ENCODE results near the gene PDE4B.
"Not testable (repeated sequence)": the region's sequence is repeated elsewhere in the genome, so short reads cannot be mapped to it uniquely, and the experiment has no call there.

The PDE4B gene

DNA sequence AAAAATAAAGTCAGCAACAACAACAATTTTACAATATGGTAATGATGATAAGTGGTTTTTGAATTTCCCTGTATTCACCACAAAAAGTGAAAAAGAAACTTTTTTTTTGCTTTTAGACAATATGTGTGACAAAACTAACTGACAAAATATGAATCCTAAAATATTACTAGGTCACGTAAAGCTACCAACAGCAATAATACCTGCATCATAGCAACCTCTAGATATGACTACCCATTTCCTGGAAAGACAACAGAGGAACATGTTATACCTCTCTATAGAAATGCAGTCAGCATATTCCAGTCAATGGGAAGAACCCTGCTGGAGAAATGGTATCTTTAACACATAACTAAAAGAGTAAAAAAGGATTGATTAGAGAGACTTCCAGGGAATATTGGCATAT is 73.7 kb downstream of the PDE4B start:
- TF ChIP-seq, protein P1, sequence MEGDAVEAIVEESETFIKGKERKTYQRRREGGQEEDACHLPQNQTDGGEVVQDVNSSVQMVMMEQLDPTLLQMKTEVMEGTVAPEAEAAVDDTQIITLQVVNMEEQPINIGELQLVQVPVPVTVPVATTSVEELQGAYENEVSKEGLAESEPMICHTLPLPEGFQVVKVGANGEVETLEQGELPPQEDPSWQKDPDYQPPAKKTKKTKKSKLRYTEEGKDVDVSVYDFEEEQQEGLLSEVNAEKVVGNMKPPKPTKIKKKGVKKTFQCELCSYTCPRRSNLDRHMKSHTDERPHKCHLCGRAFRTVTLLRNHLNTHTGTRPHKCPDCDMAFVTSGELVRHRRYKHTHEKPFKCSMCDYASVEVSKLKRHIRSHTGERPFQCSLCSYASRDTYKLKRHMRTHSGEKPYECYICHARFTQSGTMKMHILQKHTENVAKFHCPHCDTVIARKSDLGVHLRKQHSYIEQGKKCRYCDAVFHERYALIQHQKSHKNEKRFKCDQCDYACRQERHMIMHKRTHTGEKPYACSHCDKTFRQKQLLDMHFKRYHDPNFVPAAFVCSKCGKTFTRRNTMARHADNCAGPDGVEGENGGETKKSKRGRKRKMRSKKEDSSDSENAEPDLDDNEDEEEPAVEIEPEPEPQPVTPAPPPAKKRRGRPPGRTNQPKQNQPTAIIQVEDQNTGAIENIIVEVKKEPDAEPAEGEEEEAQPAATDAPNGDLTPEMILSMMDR (IDR thresholded peaks at IDR 0.05; ENCODE audit: low read length, missing control alignments) = no peak
- H3K4me3 ChIP-seq (replicated peaks; ENCODE audit: low read depth, low read length) = no peak overlapping the region

GRCh38 chr1:65872301-65872700 is 79.6 kb downstream of the PDE4B start:
- no peak for DNase-seq (ENCODE audit: low read depth)
- TF ChIP-seq, protein P1 (IDR thresholded peaks at IDR 0.05; ENCODE audit: low read length, missing control alignments) = no peak
- H3K4me3 ChIP-seq (replicated peaks; ENCODE audit: low read depth, low read length) = no peak overlapping the region

More for the DNA sequence above, 73.7 kb downstream of the PDE4B start:
- DNase-seq (ENCODE audit: low read depth) = no peak

DNA sequence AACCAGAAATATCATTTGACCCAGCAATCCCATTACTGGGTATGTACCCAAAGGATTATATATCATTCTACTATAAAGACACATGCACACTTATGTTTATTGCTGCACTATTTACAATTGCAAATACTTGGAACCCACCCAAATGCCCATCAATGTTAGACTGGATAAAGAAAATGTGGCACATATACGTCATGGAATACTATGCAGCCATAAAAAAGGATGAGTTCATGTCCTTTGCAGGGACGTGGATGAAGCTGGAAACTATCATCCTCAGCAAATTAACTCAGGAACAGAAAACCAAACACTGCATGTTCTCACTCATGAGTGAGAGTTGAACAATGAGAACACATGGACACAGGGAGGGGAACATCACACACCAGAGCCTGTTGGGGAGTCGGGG is 85.6 kb downstream of the PDE4B start:
- DNase-seq (ENCODE audit: low read depth) = not testable (repeated sequence)

GRCh38 chr1:65880611-65881010 is 87.9 kb downstream of the PDE4B start:
- H3K4me3 ChIP-seq (replicated peaks; ENCODE audit: low read depth, low read length) = no peak overlapping the region
- DNase-seq (ENCODE audit: low read depth) = no peak
- TF ChIP-seq, protein P1 (IDR thresholded peaks at IDR 0.05; ENCODE audit: low read length, missing control alignments) = no peak

More for the DNA sequence above, 85.6 kb downstream of the PDE4B start:
- H3K4me3 ChIP-seq (replicated peaks; ENCODE audit: low read depth, low read length) = not testable (repeated sequence)

DNA sequence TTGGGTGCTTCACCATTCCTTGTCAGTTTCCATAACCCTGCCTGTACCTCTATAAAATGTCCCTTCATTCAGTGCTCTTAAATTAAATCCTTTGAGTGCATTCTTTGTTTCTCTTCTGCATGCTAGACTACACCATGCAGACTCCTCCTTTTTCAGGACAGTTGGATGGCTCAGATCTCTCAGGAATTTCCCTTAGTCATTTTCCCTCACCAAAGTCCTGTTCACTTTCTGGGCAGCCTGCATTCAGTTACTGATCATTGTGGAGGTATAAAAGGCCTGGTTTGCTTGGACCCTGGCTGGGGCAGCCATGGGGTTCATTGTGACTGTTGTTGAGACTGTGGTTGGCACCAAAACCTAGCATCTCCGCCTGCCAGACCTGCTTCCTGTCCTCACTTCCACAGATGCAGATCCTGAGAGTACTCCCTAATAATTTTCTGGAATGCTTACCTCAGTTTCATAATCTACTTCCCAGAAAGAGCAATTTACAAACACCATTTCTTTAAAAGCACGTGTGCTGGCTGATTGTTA is 88.4 kb downstream of the PDE4B start:
- peak; percentile 1 for DNase-seq (ENCODE audit: low read depth)
- TF ChIP-seq, protein P1 (IDR thresholded peaks at IDR 0.05; ENCODE audit: low read length, missing control alignments) = no peak
- H3K4me3 ChIP-seq (replicated peaks; ENCODE audit: low read depth, low read length) = no peak overlapping the region

GRCh38 chr1:65882076-65882475 is 89.4 kb downstream of the PDE4B start:
- H3K4me3 ChIP-seq (replicated peaks; ENCODE audit: low read depth, low read length) = no peak overlapping the region
- no peak for DNase-seq (ENCODE audit: low read depth)
- TF ChIP-seq, protein P1 (IDR thresholded peaks at IDR 0.05; ENCODE audit: low read length, missing control alignments) = no peak

GRCh38 chr1:65889441-65889840 is 96.7 kb downstream of the PDE4B start:
- TF ChIP-seq, protein P1 (IDR thresholded peaks at IDR 0.05; ENCODE audit: low read length, missing control alignments) = no peak
- H3K4me3 ChIP-seq (replicated peaks; ENCODE audit: low read depth, low read length) = no peak overlapping the region
- DNase-seq (ENCODE audit: low read depth) = no peak

All from fibroblast of pulmonary artery (primary cell).